H9 (cell line): ENCODE results near the gene POLA1. TPM values are rescaled to one million over a fixed set of nuclear protein-coding genes. Genes with fewer than 3 reads are reported as not detected.

Experiments used
- DNase-seq: peaks from one replicate; pipeline ENCODE4 v3.0.0-alpha.2; 2017
- H2AFZ ChIP-seq: one replicate; pipeline ENCODE4 v1.6.1; 2013; ENCODE audit warnings: mild to moderate bottlenecking, low read length, control low read depth, moderate library complexity
- H2AK5ac ChIP-seq: 2 replicates; pipeline ENCODE4 v1.6.1; 2013; ENCODE audit warnings: low read length, control low read depth, mixed read lengths; ENCODE audit not compliant: insufficient read length
- H2BK120ac ChIP-seq: one replicate; pipeline ENCODE4 v1.6.1; 2013; ENCODE audit warnings: low read depth, mild to moderate bottlenecking, low read length, control low read depth, inconsistent platforms; ENCODE audit not compliant: poor library complexity, severe bottlenecking
- H2BK12ac ChIP-seq: 2 replicates; pipeline ENCODE4 v1.6.1; 2013; ENCODE audit warnings: low read length, control low read depth, mixed read lengths, low read depth; ENCODE audit not compliant: insufficient read length
- H2BK15ac ChIP-seq: 2 replicates; pipeline ENCODE4 v1.6.1; 2013; ENCODE audit warnings: low read depth, low read length, control low read depth
- H2BK20ac ChIP-seq: one replicate; pipeline ENCODE4 v1.6.1; 2013; ENCODE audit warnings: low read depth, mild to moderate bottlenecking, low read length, control low read depth, inconsistent platforms; ENCODE audit not compliant: poor library complexity, severe bottlenecking
- H2BK5ac ChIP-seq: 2 replicates; pipeline ENCODE4 v1.6.1; 2013; ENCODE audit warnings: low read length, control low read depth, mixed read lengths; ENCODE audit not compliant: insufficient read length
- H3K14ac ChIP-seq: 2 replicates; pipeline ENCODE4 v1.6.1; 2013; ENCODE audit warnings: low read length, control low read depth; ENCODE audit not compliant: insufficient read depth
- H3K18ac ChIP-seq: 2 replicates; pipeline ENCODE4 v1.6.1; 2013; ENCODE audit warnings: low read depth, mild to moderate bottlenecking, mixed read lengths, low read length, control low read depth; ENCODE audit not compliant: insufficient read length
- H3K23ac ChIP-seq: 2 replicates; pipeline ENCODE4 v1.6.1; 2013; ENCODE audit warnings: low read length, control low read depth, mixed read lengths, low read depth; ENCODE audit not compliant: insufficient read length
- H3K23me2 ChIP-seq: 2 replicates; pipeline ENCODE4 v1.6.1; 2013; ENCODE audit warnings: low read depth, mild to moderate bottlenecking, mixed read lengths, low read length, control low read depth; ENCODE audit not compliant: insufficient read length, poor library complexity, severe bottlenecking
- H3K27ac ChIP-seq: 2 replicates; pipeline ENCODE4 v1.5.1; 2013; ENCODE audit warnings: low read length, control low read depth, mixed read lengths, low read depth; ENCODE audit not compliant: insufficient read length
- H3K27me3 ChIP-seq: 2 replicates; pipeline ENCODE4 v1.6.1; 2013; ENCODE audit warnings: low read length, control low read depth, inconsistent platforms; ENCODE audit not compliant: insufficient read depth
- H3K4ac ChIP-seq: 2 replicates; pipeline ENCODE4 v1.6.1; 2013; ENCODE audit warnings: low read depth, mild to moderate bottlenecking, control low read depth, inconsistent platforms, low read length, moderate library complexity
- H3K4me1 ChIP-seq: 2 replicates; pipeline ENCODE4 v1.6.1; 2013; ENCODE audit warnings: low read length, control low read depth, inconsistent platforms; ENCODE audit not compliant: insufficient read depth
- H3K4me2 ChIP-seq: 2 replicates; pipeline ENCODE4 v1.6.1; 2013; ENCODE audit warnings: low read length, control low read depth, mixed read lengths; ENCODE audit not compliant: insufficient read length, insufficient read depth
- H3K56ac ChIP-seq: 2 replicates; pipeline ENCODE4 v1.6.1; 2013; ENCODE audit warnings: low read depth, mild to moderate bottlenecking, mixed read lengths, low read length, control low read depth; ENCODE audit not compliant: insufficient read length
- H3K79me1 ChIP-seq: 2 replicates; pipeline ENCODE4 v1.6.1; 2013; ENCODE audit warnings: low read depth, mild to moderate bottlenecking, moderate library complexity, low read length, control low read depth, inconsistent platforms; ENCODE audit not compliant: insufficient read depth, poor library complexity, severe bottlenecking
- H3K79me2 ChIP-seq: 2 replicates; pipeline ENCODE4 v1.6.1; 2013; ENCODE audit warnings: low read length, control low read depth, inconsistent platforms; ENCODE audit not compliant: insufficient read depth
- H3K9ac ChIP-seq: 2 replicates; pipeline ENCODE4 v1.6.1; 2013; ENCODE audit warnings: low read length, control low read depth, mixed read lengths; ENCODE audit not compliant: insufficient read length; ENCODE audit errors: extremely low read depth
- H3K9me3 ChIP-seq: one replicate; pipeline ENCODE4 v1.6.1; 2013; ENCODE audit warnings: low read depth, low read length, inconsistent platforms; ENCODE audit not compliant: control insufficient read depth
- H3T11ph ChIP-seq: one replicate; pipeline ENCODE4 v1.6.1; 2013; ENCODE audit warnings: mild to moderate bottlenecking, low read length, control low read depth, inconsistent platforms
- H4K20me1 ChIP-seq: one replicate; pipeline ENCODE4 v1.6.1; 2013; ENCODE audit not compliant: control insufficient read depth, insufficient read length, insufficient read depth
- H4K5ac ChIP-seq: 2 replicates; pipeline ENCODE4 v1.6.1; 2013; ENCODE audit warnings: low read depth, mild to moderate bottlenecking, mixed read lengths, low read length, control low read depth; ENCODE audit not compliant: insufficient read length
- H4K8ac ChIP-seq: replicated peaks from 2 replicates; pipeline ENCODE4 v1.6.1; 2013; ENCODE audit warnings: low read length, control low read depth, mixed read lengths, low read depth; ENCODE audit not compliant: insufficient read length
- H4K91ac ChIP-seq: 2 replicates; pipeline ENCODE4 v1.6.1; 2013; ENCODE audit warnings: low read depth, mild to moderate bottlenecking, moderate library complexity, mixed read lengths, low read length, control low read depth; ENCODE audit not compliant: insufficient read length
- H3K27ac Mint-ChIP-seq, 3 experiments: 2 replicates in 2 of 3; 3 replicates in 1 of 3; pipeline ENCODE4 v1.8.0; 2020 to 2021; ENCODE audit warnings: mixed read lengths in 3 of 3, mild to moderate bottlenecking in 1 of 3, moderate library complexity in 1 of 3
- H3K27me3 Mint-ChIP-seq: 2 replicates; pipeline ENCODE4 v1.8.0; 2021; ENCODE audit warnings: low read depth, mild to moderate bottlenecking, moderate library complexity, mixed read lengths
- H3K36me3 Mint-ChIP-seq, 3 experiments: 2 replicates in 2 of 3; 3 replicates in 1 of 3; pipeline ENCODE4 v1.8.0; 2020 to 2021; ENCODE audit warnings: low read depth in 3 of 3, mixed read lengths in 3 of 3; ENCODE audit not compliant: insufficient read depth in 1 of 3
- H3K4me1 Mint-ChIP-seq, 2 experiments: 2 replicates each; pipeline ENCODE4 v1.8.0; 2020; ENCODE audit warnings: mixed read lengths in 2 of 2
- H3K4me3 Mint-ChIP-seq, 2 experiments: 2 replicates in 1 of 2; 3 replicates in 1 of 2; pipeline ENCODE4 v1.8.0; 2020 to 2021; ENCODE audit warnings: mild to moderate bottlenecking in 2 of 2, mixed read lengths in 2 of 2, moderate library complexity in 1 of 2
- H3K9me3 Mint-ChIP-seq, 2 experiments: 2 replicates in 1 of 2; 3 replicates in 1 of 2; pipeline ENCODE4 v1.8.0; 2020; ENCODE audit warnings: mild to moderate bottlenecking in 2 of 2, mixed read lengths in 2 of 2, moderate library complexity in 1 of 2
- WGBS: extraction: QIAGEN DNeasy Blood & Tissue Kit; methylation state at CpG from one replicate; pipeline ENCODE4 v1.1.7; 2013; ENCODE audit warnings: missing lambda C conversion rate, low lambda C conversion rate, mixed read lengths; ENCODE audit not compliant: insufficient read length; ENCODE audit errors: extremely low coverage; 5-methylcytosine and 5-hydroxymethylcytosine counted together
- total RNA-seq: library from RNA; stranded (reverse); gene quantifications from 2 replicates; pipeline ENCODE4 v1.2.1, GENCODE V29; 2021
- TF ChIP-seq, protein P1 (sequence below): fragments of 200-600 bp; sonication (generic); conservative IDR thresholded peaks from 3 replicates; pipeline ENCODE4 v1.8.0; 2021; ENCODE audit warnings: antibody characterized with exemption, mild to moderate bottlenecking

POLA1 gene
- total RNA-seq, 1 experiment from 2014 or later: 60.2 TPM

GRCh38 chrX:24799078-24799477, 105.4 kb downstream of the POLA1 start:
- no peak overlapping the region for H3K27ac ChIP-seq
- no peaks in the 10 kb centered on the region for H4K20me1 ChIP-seq
- no peak overlapping the region for H4K5ac ChIP-seq
- no peak overlapping the region for H2BK20ac ChIP-seq
- 0 out of 2 replicates have a peak, but pooled peaks cover 3% of the 10 kb centered on the region for H3K4me1 ChIP-seq
- H2AFZ ChIP-seq: no peak overlapping the region
- H2BK12ac ChIP-seq: no peak overlapping the region
- TF ChIP-seq, protein P1, sequence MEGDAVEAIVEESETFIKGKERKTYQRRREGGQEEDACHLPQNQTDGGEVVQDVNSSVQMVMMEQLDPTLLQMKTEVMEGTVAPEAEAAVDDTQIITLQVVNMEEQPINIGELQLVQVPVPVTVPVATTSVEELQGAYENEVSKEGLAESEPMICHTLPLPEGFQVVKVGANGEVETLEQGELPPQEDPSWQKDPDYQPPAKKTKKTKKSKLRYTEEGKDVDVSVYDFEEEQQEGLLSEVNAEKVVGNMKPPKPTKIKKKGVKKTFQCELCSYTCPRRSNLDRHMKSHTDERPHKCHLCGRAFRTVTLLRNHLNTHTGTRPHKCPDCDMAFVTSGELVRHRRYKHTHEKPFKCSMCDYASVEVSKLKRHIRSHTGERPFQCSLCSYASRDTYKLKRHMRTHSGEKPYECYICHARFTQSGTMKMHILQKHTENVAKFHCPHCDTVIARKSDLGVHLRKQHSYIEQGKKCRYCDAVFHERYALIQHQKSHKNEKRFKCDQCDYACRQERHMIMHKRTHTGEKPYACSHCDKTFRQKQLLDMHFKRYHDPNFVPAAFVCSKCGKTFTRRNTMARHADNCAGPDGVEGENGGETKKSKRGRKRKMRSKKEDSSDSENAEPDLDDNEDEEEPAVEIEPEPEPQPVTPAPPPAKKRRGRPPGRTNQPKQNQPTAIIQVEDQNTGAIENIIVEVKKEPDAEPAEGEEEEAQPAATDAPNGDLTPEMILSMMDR: no peak
- Mint-ChIP-seq H3K36me3 (peaks cover 20 to 31% (median 22%) of the 10 kb centered on the region in 3 experiments; a peak in 6 of 7 replicates), H3K4me3 (no peak overlapping the region), H3K4me1 (peaks cover 0 to 3% of the 10 kb centered on the region in 2 experiments; a peak in 1 of 4 replicates), H3K27me3 (no peaks in the 10 kb centered on the region), H3K27ac (no peak overlapping the region), H3K9me3 (no peaks in the 10 kb centered on the region)
- H3K9me3 ChIP-seq: no peaks in the 10 kb centered on the region
- no peak overlapping the region for H2AK5ac ChIP-seq
- no peak overlapping the region for H2BK120ac ChIP-seq
- H3K27me3 ChIP-seq: no peaks in the 10 kb centered on the region
- no peak overlapping the region for H2BK5ac ChIP-seq
- H3K18ac ChIP-seq: no peak overlapping the region
- no peak overlapping the region for H4K8ac ChIP-seq
- no peak overlapping the region for H3K4ac ChIP-seq
- H3K79me1 ChIP-seq: no peaks in the 10 kb centered on the region
- H3K56ac ChIP-seq: no peak overlapping the region
- no peak for DNase-seq
- no peak overlapping the region for H4K91ac ChIP-seq
- no peak overlapping the region for H3K23ac ChIP-seq
- H3K23me2 ChIP-seq: no peaks in the 10 kb centered on the region
- no CpG with 5 or more reads among the region's 4 CpGs for WGBS
- H3T11ph ChIP-seq: no peak overlapping the region
- H3K79me2 ChIP-seq: no peaks in the 10 kb centered on the region
- no peak overlapping the region for H3K4me2 ChIP-seq
- H3K14ac ChIP-seq: no peak overlapping the region
- no peak overlapping the region for H3K9ac ChIP-seq
- H2BK15ac ChIP-seq: no peak overlapping the region
